ENCODE results near the gene FGF3.

FGF3 gene

GRCh38 chr11:69843529-69843921, 24.3 kb upstream of the FGF3 start:
- no peak for DNase-seq (ENCODE audit: low spot score)

- peak; percentile 95 for DNase-seq (ENCODE audit: low spot score)
Measured at GRCh38 chr11:69842746-69843528, 23.7 kb upstream of the FGF3 start.

GRCh38 chr11:69841859-69842698, 22.9 kb upstream of the FGF3 start:
- peak; percentile 65 for DNase-seq (ENCODE audit: low spot score)

- no peak for DNase-seq (ENCODE audit: low spot score)
Measured at GRCh38 chr11:69841170-69841858, 22.1 kb upstream of the FGF3 start.

- DNase-seq (ENCODE audit: low spot score): peak; percentile 99
Measured at GRCh38 chr11:69840371-69841169, 21.4 kb upstream of the FGF3 start.

- no peak for DNase-seq (ENCODE audit: low spot score)
Measured at GRCh38 chr11:69839516-69839915, 20.3 kb upstream of the FGF3 start.

GRCh38 chr11:69837791-69838190, 18.6 kb upstream of the FGF3 start:
- no peak for DNase-seq (ENCODE audit: low spot score)

- no peak for DNase-seq (ENCODE audit: low spot score)
Measured at GRCh38 chr11:69836401-69836800, 17.2 kb upstream of the FGF3 start.

GRCh38 chr11:69834811-69835800, 15.9 kb upstream of the FGF3 start:
- DNase-seq (ENCODE audit: low spot score): no peak

GRCh38 chr11:69834251-69834650, 15.0 kb upstream of the FGF3 start:
- no peak for DNase-seq (ENCODE audit: low spot score)

GRCh38 chr11:69832561-69833413, 13.6 kb upstream of the FGF3 start:
- peak; percentile 91 for DNase-seq (ENCODE audit: low spot score)

- no peak for DNase-seq (ENCODE audit: low spot score)
Measured at GRCh38 chr11:69831985-69832384, 12.8 kb upstream of the FGF3 start.

GRCh38 chr11:69830086-69830485, 10.9 kb upstream of the FGF3 start:
- no peak for DNase-seq (ENCODE audit: low spot score)

GRCh38 chr11:69828971-69829344, 9.7 kb upstream of the FGF3 start:
- DNase-seq (ENCODE audit: low spot score): peak; percentile 82

- DNase-seq (ENCODE audit: low spot score): peak; percentile 96
Measured at GRCh38 chr11:69828276-69828970, 9.2 kb upstream of the FGF3 start.

GRCh38 chr11:69826773-69827172, 7.6 kb upstream of the FGF3 start:
- DNase-seq (ENCODE audit: low spot score): no peak

GRCh38 chr11:69825941-69826340, 6.7 kb upstream of the FGF3 start:
- DNase-seq (ENCODE audit: low spot score): peak; percentile 76

- peak; percentile 100 for DNase-seq (ENCODE audit: low spot score)
Measured at GRCh38 chr11:69825037-69825834, 6.0 kb upstream of the FGF3 start.

All from SW480 (cell line).